Activated CD8-positive, alpha-beta memory T cell treated with anti-CD3 and anti-CD28 coated beads, Interleukin-2, amount 10 ng/mL, durations not matched to agents 7 days and 5 days (primary cell): ENCODE results near the gene INPPL1. TPM values are rescaled to one million over a fixed set of nuclear protein-coding genes. Genes with fewer than 3 reads are reported as not detected.
A peak's percentile ranks its signal among the peaks of the same experiment; 100 is the strongest.

Experiments
- ATAC-seq: fragments of 150-1000 bp; cut with Tn5 transposase; one replicate; pipeline ENCODE4 v1.10.0; 2021; ENCODE audit warnings: moderate library complexity
- CTCF ChIA-PET: fragments of 350-600 bp; sonication (Branson Sonifier 250); formaldehyde crosslinking; loops from one replicate; lab custom pipeline; 2021; ENCODE audit warnings: antibody characterized with exemption; lab: Charles Lee
- DNase-seq: peaks from one replicate; pipeline ENCODE4 v3.0.0-alpha.2; 2020
- H3K27ac Mint-ChIP-seq: one replicate; pipeline ENCODE4 v1.8.0; 2021; ENCODE audit warnings: mild to moderate bottlenecking, mixed read lengths
- H3K27me3 Mint-ChIP-seq: one replicate; pipeline ENCODE4 v1.8.0; 2021; ENCODE audit warnings: mixed read lengths
- H3K36me3 Mint-ChIP-seq: one replicate; pipeline ENCODE4 v1.8.0; 2021; ENCODE audit warnings: mild to moderate bottlenecking, mixed read lengths
- H3K4me1 Mint-ChIP-seq: one replicate; pipeline ENCODE4 v1.8.0; 2021; ENCODE audit warnings: mixed read lengths
- H3K4me3 Mint-ChIP-seq: one replicate; pipeline ENCODE4 v1.8.0; 2021; ENCODE audit warnings: mild to moderate bottlenecking, moderate library complexity, mixed read lengths
- H3K9me3 Mint-ChIP-seq: one replicate; pipeline ENCODE4 v1.8.0; 2022; ENCODE audit warnings: low read depth, mixed read lengths
- total RNA-seq, 2 experiments: library from RNA; stranded (reverse); gene quantifications; one replicate each; pipeline ENCODE4 v1.2.3, GENCODE V29; 2021

Gene INPPL1
- total RNA-seq, 2 experiments from 2014 or later, result 152 to 157 TPM

DNA sequence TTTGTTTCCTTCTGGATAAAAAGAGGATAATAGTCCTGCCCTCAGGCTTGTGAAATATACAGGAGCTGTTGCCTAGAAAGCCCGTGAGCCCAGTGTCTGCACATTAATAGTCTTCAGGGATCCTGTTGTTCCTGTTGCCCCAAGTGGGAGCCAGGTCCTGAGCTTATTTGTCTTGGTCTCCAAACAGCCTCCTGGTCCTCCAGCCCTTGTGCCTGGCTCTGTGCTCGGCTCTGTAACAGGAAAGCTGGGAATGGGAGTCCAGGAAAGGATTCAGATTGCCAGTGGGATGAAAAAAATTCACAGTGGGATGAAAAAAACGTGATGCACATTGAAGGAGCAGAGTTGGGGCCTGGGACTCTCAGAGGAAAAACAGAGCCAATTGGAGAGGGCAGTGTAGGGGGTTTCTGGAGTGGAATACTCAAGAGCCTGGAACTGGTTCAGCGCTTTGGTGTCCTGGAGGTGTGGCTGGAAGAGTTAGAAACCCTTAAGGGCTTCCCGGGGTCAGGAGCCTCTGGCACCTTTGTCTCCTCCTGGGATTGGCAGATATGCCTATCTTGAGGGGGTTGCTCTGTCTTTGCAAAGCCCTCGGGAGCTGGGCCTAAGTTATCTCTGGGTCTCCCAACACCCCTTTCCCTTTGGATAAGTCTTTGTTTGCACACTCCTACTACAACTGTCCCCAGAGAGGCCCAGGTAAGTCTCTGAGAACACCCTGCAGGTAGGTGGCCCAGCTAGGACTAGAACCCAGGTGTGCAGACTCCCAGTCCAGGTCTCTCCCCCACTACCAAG, 2.3 kb upstream of the INPPL1 start:
- DNase-seq (peak; percentile 43), ATAC-seq (no peak)
- peak overlapping the region; percentile 76 for H3K27ac Mint-ChIP-seq
- H3K4me1 Mint-ChIP-seq, result peaks cover 39% of the 10 kb centered on the region
- H3K9me3 Mint-ChIP-seq, result no peaks in the 10 kb centered on the region
- no peaks in the 10 kb centered on the region for H3K36me3 Mint-ChIP-seq
- H3K4me3 Mint-ChIP-seq, result peak overlapping the region; percentile 76
- CTCF ChIA-PET, result interaction anchor here (0.9 to 3.8 kb wide), 9 partner anchors 14 to 293 kb away, joined by 3 to 17 read pairs (median 4); partner anchors contain the start of genes RNF121 and XNDC1N
- H3K27me3 Mint-ChIP-seq, result peaks cover 10% of the 10 kb centered on the region

DNA sequence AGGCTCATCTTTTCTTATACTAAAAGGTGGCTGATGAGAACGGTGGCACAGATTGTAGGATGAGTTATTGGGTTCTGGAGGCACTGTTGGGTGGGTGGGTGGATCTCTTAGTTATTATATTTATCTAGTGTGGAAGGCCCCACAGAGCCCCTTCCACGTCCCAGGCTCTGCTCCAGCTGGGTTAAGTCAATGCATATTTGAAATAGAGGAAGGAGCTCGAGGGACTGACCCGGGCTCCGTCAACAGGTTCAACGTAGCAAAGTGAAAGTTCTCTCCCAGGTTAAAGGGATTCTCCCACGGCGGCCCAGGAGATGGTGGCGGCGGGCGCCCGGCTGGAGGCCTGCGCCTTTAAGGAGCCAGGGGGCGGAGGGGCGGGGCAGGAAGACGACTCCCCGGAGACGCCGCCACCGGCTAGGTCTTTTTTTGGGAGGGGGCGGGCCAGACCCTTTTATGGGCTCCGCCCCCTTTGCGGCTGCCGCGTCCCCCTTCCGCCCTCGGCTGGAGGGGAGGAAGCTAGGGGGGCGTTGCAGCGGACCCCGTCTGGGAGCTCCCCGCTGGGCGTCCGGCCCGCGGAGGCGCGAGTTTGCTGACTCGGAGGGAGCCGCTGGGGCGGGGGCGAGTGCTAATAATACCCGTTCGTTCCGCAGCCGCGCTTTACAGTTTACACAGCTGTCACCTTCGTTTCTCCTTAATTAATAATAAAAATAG, 1.5 kb upstream of the INPPL1 start:
- no peaks in the 10 kb centered on the region for H3K9me3 Mint-ChIP-seq
- H3K4me3 Mint-ChIP-seq, result peak overlapping the region; percentile 76
- peak; percentile 96 for DNase-seq
- peaks cover 33% of the 10 kb centered on the region for H3K4me1 Mint-ChIP-seq
- CTCF ChIA-PET, result interaction anchor here (0.7 to 3.8 kb wide), 13 partner anchors 13 to 446 kb away, joined by 3 to 17 read pairs (median 4); partner anchors contain the start of genes CLPB, RNF121 and XNDC1N
- no peaks in the 10 kb centered on the region for H3K36me3 Mint-ChIP-seq
- peaks cover 5% of the 10 kb centered on the region for H3K27me3 Mint-ChIP-seq
- H3K27ac Mint-ChIP-seq, result peak overlapping the region; percentile 76
- ATAC-seq, result peak; percentile 78

DNA sequence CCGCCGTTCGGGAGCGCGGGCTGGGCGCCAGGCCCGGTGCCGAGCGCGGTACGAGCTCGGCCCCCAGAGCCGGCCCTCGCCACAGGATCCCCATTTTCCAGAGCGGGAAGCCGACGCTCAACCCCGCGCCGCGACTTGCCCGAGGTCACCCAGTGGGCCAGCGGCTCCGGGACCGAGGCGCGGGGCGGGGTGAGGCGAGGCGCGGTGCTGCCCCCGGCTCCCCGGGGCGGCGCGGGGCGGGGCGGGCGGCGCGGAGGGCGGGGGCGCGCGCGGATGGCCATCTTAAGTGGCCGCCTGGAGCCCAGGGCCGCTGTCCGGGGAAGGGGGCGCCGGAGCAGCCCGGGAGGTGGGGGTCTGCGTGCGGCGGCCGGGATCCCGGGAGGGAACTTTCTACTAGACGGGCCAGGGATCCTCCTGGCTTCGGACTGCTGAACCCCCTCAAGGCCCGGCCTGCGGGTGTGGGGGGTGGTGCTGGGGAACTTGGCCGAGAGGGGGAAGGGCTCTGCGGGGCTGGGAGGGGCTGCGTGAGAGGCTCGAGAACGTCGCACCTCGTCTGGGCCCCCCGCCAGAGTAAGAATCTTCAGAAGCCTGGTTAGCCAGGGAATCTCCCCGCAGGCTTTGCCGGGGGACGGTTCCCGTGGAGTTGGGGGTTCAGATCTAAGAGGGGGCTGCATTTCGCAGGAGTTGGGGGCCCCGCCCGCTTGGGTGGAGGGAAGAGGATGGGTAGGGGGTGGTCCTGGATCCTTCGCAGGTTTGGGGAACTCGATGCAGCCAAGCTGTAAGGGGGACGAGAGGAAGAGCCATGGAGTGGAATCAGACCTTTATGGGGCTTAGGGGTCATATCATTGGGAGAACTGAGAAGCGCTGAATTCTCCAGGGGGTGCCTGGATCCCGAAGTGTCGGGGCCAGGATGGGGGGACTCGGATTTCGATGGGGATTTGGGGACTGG, 678 bp upstream of the INPPL1 start:
- Mint-ChIP-seq H3K27me3 (peaks cover under 1% of the 10 kb centered on the region), H3K36me3 (no peaks in the 10 kb centered on the region), H3K4me1 (peaks cover 30% of the 10 kb centered on the region), H3K9me3 (no peaks in the 10 kb centered on the region), H3K27ac (peak overlapping the region; percentile 92), H3K4me3 (peak overlapping the region; percentile 94)
- DNase-seq (peak; percentile 77), ATAC-seq (peak; percentile 71)
- CTCF ChIA-PET, result interaction anchor here (0.7 to 3.8 kb wide), 13 partner anchors 12 to 445 kb away, joined by 3 to 21 read pairs (median 4); partner anchors contain the start of genes CLPB, RNF121 and XNDC1N

DNA sequence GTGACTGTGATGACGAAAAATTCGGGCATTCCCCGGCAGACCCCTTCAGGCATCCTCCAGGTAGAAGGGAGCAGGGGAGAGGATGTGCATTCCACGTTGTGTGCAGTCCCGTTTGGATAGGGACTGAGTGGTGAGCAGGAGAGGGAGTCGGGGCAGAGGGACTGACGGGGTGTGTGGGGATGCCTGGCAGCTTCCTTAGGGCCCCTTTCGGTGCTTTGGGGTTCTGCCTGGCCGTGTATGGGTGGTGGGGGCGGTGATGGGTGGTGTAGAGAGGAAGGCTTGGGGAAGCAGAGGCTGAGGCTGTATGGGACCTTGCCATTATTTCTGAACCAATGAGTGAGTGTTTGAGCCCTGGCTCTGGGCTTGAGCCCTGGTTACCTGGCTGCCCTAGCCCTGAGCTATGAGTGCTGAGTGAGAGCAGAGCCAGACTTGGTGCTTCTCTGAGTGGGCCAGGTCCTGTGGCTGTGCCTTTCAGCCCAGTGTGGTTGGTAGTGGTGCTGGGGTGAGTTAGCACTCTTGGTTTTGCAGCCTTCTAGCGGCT, 914 bp downstream of the INPPL1 start:
- H3K9me3 Mint-ChIP-seq, result no peaks in the 10 kb centered on the region
- peaks cover 26% of the 10 kb centered on the region for H3K4me1 Mint-ChIP-seq
- peaks cover 3% of the 10 kb centered on the region for H3K36me3 Mint-ChIP-seq
- H3K27ac Mint-ChIP-seq, result peak overlapping the region; percentile 89
- CTCF ChIA-PET, result interaction anchor here (0.7 to 3.8 kb wide), 7 partner anchors 11 to 211 kb away, joined by 3 to 21 read pairs (median 4); no protein-coding TSS in a partner anchor
- DNase-seq (peak; percentile 75), ATAC-seq (peak; percentile 11)
- H3K27me3 Mint-ChIP-seq, result no peaks in the 10 kb centered on the region
- peak overlapping the region; percentile 83 for H3K4me3 Mint-ChIP-seq

DNA sequence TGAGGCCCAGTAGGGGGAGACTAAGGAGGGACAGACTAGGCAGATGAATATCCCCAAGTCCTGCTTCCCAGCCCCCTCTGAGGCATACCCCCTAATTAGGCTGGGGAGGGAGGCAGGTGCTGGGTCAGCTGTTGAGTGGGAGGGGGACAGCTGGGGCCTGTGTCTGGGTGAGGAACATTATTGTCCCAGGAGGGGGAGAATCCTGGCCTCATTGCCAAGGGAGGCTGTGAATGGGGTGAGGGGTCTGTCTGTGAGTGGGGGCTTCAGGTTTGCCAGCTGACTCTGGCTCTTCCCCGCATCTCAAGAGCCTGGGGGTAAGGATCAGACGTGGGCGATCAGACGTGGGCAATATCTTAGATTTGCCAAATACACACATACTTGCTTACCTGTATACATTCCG, 2.1 kb downstream of the INPPL1 start:
- Mint-ChIP-seq H3K4me3 (no peak overlapping the region), H3K27ac (no peak overlapping the region), H3K4me1 (peaks cover 18% of the 10 kb centered on the region), H3K27me3 (no peaks in the 10 kb centered on the region), H3K36me3 (peaks cover 12% of the 10 kb centered on the region), H3K9me3 (no peaks in the 10 kb centered on the region)
- CTCF ChIA-PET, result interaction anchor here (1.0 to 3.5 kb wide), 5 partner anchors 10 to 204 kb away, joined by 3 to 21 read pairs (median 5); no protein-coding TSS in a partner anchor
- DNase-seq, result no peak
- no peak for ATAC-seq

DNA sequence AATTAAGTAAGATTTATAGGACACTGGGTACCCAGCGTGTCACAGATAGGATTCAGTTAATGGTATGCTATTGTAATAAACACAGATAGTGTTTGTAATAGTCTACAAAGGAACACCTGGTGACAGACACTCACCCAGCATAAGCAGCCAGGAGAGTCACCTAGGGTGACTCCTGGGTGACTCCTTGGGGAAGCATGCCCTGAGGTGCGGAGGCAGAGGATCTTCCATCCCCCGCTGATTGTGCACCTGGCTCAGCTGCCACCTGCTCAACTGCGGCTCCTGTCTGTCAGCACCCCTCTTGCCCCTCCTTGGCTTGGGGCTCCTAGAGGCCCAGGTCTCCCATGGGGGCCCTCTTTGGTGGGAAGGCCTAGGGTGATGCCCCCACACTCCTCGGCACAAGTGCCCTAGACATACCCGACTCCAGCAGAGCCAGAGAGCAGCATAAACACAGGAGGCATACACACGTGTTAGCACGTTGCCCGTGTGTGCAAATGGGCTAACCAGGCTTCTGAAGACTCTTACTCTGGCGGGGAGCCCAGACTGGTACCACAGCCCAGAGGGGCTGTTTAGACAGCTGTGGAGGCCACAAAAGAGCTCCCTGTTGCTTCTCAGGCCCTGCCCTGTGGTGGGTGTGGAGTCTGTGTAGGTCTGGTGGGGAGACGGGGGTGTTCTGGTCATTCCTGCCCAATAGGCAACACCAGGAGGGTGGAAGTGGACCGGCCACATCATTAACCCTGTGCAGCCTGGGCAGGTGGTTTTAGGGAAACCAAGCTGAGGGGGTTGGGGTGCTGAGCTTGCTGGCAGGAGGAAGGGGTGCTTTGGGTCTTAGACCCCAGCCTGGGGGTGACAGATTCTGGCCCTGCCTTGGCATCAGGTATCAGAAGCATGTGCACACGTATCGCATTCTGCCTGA, 3.0 kb downstream of the INPPL1 start:
- Mint-ChIP-seq H3K4me3 (no peak overlapping the region), H3K27ac (no peak overlapping the region)
- no peak for ATAC-seq

DNA sequence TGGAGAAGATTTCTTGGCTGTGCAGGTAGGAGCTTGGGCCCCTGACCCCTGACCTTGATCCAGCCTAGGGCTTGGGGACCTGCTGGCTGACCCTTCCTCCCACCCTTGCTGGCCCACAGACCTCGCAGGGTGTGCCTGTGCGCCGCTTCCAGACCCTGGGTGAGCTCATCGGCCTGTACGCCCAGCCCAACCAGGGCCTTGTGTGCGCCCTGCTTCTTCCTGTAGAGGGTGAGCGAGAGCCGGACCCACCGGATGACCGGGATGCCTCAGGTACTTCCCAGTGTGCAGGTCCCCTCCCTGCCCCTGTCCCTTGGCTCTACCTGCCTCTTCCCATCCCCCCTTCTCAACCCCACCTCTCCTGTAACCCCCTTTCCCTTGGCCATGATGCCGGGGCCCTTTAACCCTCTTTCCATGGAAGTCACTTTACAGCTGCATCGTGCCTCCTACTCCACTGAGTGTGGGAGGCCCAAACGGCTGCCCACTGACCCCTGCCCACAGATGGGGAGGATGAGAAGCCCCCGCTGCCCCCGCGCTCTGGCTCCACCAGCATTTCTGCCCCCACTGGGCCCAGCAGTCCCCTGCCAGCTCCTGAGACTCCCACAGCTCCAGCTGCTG, 3.8 kb downstream of the INPPL1 start:
- no peak overlapping the region for H3K27ac Mint-ChIP-seq
- no peaks in the 10 kb centered on the region for H3K9me3 Mint-ChIP-seq
- no peak overlapping the region for H3K4me3 Mint-ChIP-seq
- ATAC-seq (no peak), DNase-seq (peak; percentile 37)
- H3K4me1 Mint-ChIP-seq, result peaks cover 9% of the 10 kb centered on the region
- no peaks in the 10 kb centered on the region for H3K27me3 Mint-ChIP-seq
- CTCF ChIA-PET, result interaction anchor here (0.8 to 1.3 kb wide), 2 partner anchors 8 to 10 kb away, joined by 4 read pairs; no protein-coding TSS in a partner anchor
- peaks cover 16% of the 10 kb centered on the region for H3K36me3 Mint-ChIP-seq

More for the DNA sequence above, 3.0 kb downstream of the INPPL1 start:
- Mint-ChIP-seq H3K9me3 (no peaks in the 10 kb centered on the region), H3K27me3 (no peaks in the 10 kb centered on the region), H3K36me3 (peaks cover 16% of the 10 kb centered on the region), H3K4me1 (peaks cover 11% of the 10 kb centered on the region)
- peak; percentile 40 for DNase-seq
- CTCF ChIA-PET, result interaction anchor here (0.8 to 3.5 kb wide), 3 partner anchors 9 to 11 kb away, joined by 4 to 21 read pairs (median 4); no protein-coding TSS in a partner anchor

DNA sequence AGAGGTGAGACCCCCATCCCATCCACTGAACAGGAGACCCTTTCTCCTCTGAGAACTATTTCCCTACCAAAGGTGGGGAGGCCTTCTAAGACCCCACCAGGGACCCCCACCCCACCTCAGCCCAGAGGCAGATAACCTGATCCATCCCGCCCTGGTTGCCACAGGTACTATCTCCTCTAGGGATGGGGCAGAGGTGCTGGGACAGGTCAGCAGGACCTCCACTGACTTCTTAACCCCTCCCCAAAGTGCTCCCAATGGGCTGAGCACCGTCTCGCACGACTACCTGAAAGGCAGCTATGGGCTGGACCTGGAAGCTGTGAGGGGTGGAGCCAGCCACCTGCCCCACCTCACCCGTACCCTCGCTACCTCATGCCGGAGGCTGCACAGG, 4.3 kb downstream of the INPPL1 start:
- no peak for DNase-seq
- CTCF ChIA-PET, result no interaction called here
- Mint-ChIP-seq H3K27me3 (no peaks in the 10 kb centered on the region), H3K27ac (no peak overlapping the region), H3K9me3 (no peaks in the 10 kb centered on the region), H3K36me3 (peaks cover 16% of the 10 kb centered on the region), H3K4me1 (peaks cover 9% of the 10 kb centered on the region), H3K4me3 (no peak overlapping the region)
- ATAC-seq, result no peak

DNA sequence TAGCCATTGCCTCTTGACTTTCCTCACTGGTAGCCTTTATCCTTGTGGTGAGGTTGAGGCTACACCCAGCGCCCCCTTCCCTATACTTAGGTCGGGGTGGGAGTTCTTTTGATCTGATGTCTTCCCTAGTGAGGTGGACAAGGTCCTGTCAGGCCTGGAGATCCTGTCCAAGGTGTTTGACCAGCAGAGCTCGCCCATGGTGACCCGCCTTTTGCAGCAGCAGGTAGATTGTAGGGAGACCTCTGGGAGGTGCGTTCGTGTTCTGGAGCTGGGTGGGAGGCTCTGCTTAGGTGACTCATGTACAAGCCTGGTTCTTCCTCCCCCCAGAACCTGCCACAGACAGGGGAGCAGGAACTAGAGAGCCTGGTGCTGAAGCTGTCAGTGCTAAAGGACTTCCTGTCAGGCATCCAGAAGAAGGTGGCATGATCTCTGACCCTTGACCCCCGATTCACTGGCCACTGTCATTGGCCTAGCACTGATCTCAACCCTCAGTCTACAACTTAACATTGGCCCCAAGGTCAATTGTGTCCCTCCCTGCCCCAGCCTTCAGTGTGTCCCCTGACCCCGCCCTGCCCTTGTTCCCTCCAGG, 4.9 kb downstream of the INPPL1 start:
- CTCF ChIA-PET, result no interaction called here
- peak; percentile 33 for DNase-seq
- no peak for ATAC-seq
- Mint-ChIP-seq H3K27ac (no peak overlapping the region), H3K4me1 (peaks cover 9% of the 10 kb centered on the region), H3K27me3 (no peaks in the 10 kb centered on the region), H3K9me3 (no peaks in the 10 kb centered on the region), H3K36me3 (peaks cover 17% of the 10 kb centered on the region), H3K4me3 (no peak overlapping the region)

DNA sequence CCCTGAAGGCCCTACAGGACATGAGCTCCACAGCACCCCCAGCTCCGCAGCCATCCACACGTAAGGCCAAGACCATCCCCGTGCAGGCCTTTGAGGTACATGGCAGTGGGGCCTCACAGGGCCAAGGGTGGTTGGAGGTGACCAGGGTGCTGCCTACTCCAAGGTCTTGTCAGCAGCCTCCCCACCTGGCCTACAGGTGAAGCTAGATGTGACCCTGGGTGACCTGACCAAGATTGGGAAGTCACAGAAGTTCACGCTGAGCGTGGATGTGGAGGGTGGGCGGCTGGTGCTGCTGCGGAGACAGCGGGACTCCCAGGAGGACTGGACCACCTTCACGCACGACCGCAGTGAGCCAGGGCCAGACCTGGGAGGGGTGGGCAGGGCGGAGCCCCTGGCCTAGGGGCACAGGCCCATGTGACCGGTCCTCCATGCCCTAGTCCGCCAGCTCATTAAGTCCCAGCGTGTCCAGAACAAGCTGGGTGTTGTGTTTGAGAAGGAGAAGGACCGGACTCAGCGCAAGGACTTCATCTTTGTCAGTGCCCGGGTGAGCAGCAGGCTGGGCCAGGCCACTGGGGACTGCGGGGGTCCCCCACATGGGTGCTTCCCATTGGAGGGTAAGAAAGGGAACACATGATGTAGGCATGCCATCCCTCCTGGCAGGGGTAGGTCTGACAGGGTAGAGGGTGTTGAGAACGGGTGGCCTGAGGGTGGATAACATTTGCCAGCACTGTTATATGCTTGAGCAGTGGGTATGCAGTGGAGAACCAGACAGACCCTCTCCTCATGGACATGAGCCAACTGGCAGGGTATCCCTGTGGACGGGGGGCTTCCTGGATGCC, 5.6 kb downstream of the INPPL1 start:
- Mint-ChIP-seq H3K4me3 (no peak overlapping the region), H3K27ac (no peak overlapping the region), H3K9me3 (no peaks in the 10 kb centered on the region), H3K4me1 (peaks cover 8% of the 10 kb centered on the region), H3K36me3 (peaks cover 19% of the 10 kb centered on the region), H3K27me3 (no peaks in the 10 kb centered on the region)
- ATAC-seq, result no peak
- peak; percentile 34 for DNase-seq
- CTCF ChIA-PET, result no interaction called here
